KG1 (cell line): ENCODE data around the gene KRT6B.

Experiments
- DNase-seq: peaks from one replicate; lab custom pipeline; 2025; lab: John Stamatoyannopoulos, UW

Gene KRT6B

GRCh38 chr12:52436000-52436827 lies 15.7 kb downstream of the KRT6B start:
- DNase-seq: no peak

GRCh38 chr12:52435659-52435999 lies 16.3 kb downstream of the KRT6B start:
- DNase-seq: no peak

- no peak for DNase-seq
Observed at GRCh38 chr12:52434760-52435530, 17.0 kb downstream of the KRT6B start.

- DNase-seq: no peak
Observed at GRCh38 chr12:52434081-52434733, 17.7 kb downstream of the KRT6B start, which contains the start of gene KRT75. TSS of gene KRT75 (minus strand) at chr12:52434371. CDS start at chr12:52434304, 67 bp downstream.

- DNase-seq: no peak
Observed at GRCh38 chr12:52433501-52434080, 18.4 kb downstream of the KRT6B start.

GRCh38 chr12:52432559-52433207 lies 19.3 kb downstream of the KRT6B start:
- no peak for DNase-seq

GRCh38 chr12:52428121-52428520 lies 23.8 kb downstream of the KRT6B start:
- no peak for DNase-seq

- no peak for DNase-seq
Observed at GRCh38 chr12:52427083-52427482, 24.9 kb downstream of the KRT6B start.

- DNase-seq: no peak
Observed at GRCh38 chr12:52426034-52426433, 25.9 kb downstream of the KRT6B start.

GRCh38 chr12:52425466-52425865 lies 26.5 kb downstream of the KRT6B start:
- no peak for DNase-seq

GRCh38 chr12:52423661-52424500 lies 28.1 kb downstream of the KRT6B start:
- DNase-seq: no peak

- no peak for DNase-seq
Observed at GRCh38 chr12:52423035-52423434, 28.9 kb downstream of the KRT6B start.

GRCh38 chr12:52419656-52420055 lies 32.3 kb downstream of the KRT6B start:
- DNase-seq: no peak

- DNase-seq: no peak
Observed at GRCh38 chr12:52418576-52419110, 33.3 kb downstream of the KRT6B start.

GRCh38 chr12:52417740-52418139 lies 34.2 kb downstream of the KRT6B start:
- no peak for DNase-seq

- no peak for DNase-seq
Observed at GRCh38 chr12:52416795-52417194, 35.2 kb downstream of the KRT6B start.

- DNase-seq: no peak
Observed at GRCh38 chr12:52415870-52416750, 35.8 kb downstream of the KRT6B start.

GRCh38 chr12:52414936-52415335 lies 37.0 kb downstream of the KRT6B start:
- no peak for DNase-seq

GRCh38 chr12:52413782-52414345 lies 38.1 kb downstream of the KRT6B start:
- DNase-seq: no peak
